Myocyte (in vitro differentiated cells): Measurements from ENCODE around the gene CCL8. TPM values are rescaled to one million over a fixed set of nuclear protein-coding genes. Genes with fewer than 3 reads are reported as not detected.

ENCODE experiments used
- DNase-seq: peaks from one replicate; pipeline ENCODE4 v3.0.0-alpha.2; 2012; ENCODE audit warnings: low read depth
- total RNA-seq: library from RNA; depleted of rRNA; stranded (reverse); fragments of >200 nt; gene quantifications from 2 replicates; pipeline ENCODE4 v1.2.3, GENCODE V29; 2014

The CCL8 gene
- total RNA-seq, 1 donor from 2014 or later = not detected

DNA sequence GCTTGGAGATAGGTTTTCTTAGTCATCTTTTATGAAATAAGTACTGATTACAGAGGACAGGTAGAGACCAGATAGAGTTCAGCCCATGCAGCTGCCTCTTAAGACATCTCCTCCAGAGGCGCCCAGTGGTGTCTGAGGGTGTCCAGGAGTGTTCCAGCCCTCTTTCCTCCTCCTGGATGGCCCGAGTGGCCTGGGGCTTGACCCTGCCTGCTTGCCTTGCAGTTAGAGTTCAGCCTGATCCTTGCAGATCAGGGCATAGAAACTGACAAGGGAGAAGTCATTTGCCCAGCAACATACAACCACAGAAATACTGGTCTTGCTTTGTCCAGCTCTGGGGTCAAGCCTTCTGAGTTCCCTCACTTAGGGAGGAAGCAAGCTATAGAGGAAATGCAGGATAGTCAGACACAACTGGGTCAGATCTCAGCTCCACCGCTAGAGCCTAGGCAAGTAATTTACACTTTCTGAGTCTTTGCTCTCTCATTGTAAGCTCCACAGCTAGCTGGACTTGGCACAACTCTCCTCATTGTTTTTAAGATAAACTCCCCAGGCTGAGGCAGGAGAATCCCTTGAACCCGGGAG lies 47.4 kb downstream of the CCL8 start:
- no peak for DNase-seq

DNA sequence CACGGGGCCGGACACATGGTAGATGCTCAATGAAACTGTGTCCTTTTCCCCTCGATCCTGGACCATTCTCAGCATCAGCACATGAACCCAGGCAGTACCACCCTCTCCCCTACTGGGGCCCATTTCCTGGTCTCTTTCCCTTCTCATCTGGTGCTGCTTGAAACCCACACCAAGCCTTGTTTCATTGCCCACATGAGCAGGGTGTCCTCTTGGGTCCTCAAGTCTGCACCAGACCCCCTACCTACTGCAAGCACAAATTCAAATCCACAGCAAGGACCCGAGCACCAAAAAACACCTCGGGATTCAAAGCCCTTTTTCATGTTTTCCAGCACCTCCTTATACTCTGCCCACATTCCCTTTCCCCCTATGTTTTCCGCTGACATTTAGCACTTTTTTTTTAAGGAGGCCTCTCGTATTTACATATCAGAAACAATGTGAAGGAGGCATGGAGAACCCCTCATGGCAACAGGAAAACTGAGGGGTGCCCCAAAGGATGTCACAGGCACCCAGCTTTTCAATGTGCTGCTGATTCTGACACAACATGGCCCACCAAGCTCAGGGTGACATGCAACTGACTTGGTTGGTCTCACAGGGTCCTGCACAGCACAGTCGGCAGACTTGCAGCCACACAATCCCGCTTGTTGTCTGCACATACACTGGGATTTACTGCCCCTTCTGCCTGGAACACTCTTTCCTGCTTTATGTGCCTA lies 48.4 kb downstream of the CCL8 start:
- no peak for DNase-seq

GRCh38 chr17:34368196-34368945 lies 49.1 kb downstream of the CCL8 start:
- no peak for DNase-seq

GRCh38 chr17:34368946-34369500 lies 49.8 kb downstream of the CCL8 start:
- no peak for DNase-seq

DNA sequence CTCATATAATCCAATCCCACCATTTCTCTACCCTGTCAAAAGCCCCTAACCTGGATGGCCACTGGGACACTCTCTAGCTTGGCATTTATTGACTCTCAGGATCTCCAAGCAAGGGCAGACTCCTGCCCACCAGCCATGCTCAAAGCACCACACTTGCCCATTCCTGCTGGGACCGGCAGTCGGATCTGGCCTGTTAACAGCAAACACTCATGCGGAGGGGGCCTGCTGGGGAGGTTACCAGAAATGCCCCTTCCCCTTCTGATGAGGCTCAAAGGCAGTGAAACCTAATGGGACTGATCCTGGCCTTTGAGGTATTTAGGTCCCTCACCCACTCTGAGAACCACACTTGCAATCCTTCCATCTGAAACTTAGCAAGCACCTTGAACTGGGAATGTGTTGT lies 50.3 kb downstream of the CCL8 start:
- DNase-seq = no peak

GRCh38 chr17:34370376-34370996 lies 51.3 kb downstream of the CCL8 start:
- DNase-seq = peak; percentile 11

GRCh38 chr17:34370997-34371395 lies 51.8 kb downstream of the CCL8 start:
- DNase-seq = no peak

Other genes with a start within 250 kb of the CCL8 start
- 0.32 and 2.1 TPM in 2 replicates for gene CCL2, start 64.2 kb upstream of the CCL8 start, total RNA-seq
- not detected in 2 replicates for gene CCL7, start 49.2 kb upstream of the CCL8 start, total RNA-seq
- not detected in 2 replicates for gene CCL11, start 33.7 kb upstream of the CCL8 start, total RNA-seq
- gene CCL13, start 37.0 kb downstream of the CCL8 start, total RNA-seq = not detected in 2 replicates
- not detected in 2 replicates for gene CCL1, start 43.8 kb downstream of the CCL8 start, total RNA-seq